Measurements from ENCODE around the gene GLT6D1.

DNA sequence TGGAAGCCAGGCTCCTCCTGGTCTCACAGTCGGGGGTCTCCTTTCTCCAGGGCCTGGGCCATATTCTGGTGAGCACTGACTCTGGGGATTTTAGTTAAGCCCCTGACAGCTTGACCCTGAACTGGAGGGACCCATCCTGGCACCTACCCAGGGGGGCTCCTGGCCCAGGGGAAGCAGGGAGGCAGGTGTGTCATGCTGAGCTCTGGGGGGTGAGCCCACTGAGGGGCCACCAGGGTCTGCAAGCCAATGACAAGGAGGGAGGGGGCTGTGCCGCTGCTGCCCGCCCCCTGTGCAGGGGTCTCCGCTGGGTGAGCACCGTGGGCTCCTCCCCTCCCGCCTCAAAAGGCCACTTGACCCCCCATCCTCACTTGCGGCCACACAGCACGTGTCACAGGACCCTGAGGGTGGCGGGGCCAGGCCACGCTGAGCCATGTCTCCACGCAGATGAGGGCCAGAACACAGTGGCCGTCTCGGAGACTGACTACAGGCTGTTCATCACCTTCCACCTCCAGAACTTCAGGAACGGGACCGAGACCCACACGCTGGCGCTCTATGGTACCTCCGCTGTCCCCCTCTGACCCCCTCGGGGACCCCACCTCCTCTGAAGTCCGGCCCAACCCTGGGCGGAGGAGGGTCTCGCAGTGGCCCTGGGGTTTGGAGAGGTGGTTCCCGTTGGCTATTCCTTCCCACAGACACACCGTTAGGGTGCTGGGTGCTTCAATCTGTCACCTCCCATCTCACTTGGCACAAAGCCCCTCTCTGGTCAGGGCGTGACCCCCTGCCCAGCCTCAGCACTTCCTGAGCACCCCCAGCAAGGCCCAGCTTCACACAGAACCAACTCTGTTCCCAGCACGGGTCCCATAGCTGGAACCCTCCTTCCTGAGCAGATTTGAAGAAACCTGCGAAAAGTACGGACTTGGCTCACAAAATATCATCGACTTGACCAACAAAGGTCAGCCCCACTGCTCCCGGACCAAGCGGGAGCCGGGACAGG lies 25.8 kb upstream of the GLT6D1 start:
- TF ChIP-seq, protein P1, sequence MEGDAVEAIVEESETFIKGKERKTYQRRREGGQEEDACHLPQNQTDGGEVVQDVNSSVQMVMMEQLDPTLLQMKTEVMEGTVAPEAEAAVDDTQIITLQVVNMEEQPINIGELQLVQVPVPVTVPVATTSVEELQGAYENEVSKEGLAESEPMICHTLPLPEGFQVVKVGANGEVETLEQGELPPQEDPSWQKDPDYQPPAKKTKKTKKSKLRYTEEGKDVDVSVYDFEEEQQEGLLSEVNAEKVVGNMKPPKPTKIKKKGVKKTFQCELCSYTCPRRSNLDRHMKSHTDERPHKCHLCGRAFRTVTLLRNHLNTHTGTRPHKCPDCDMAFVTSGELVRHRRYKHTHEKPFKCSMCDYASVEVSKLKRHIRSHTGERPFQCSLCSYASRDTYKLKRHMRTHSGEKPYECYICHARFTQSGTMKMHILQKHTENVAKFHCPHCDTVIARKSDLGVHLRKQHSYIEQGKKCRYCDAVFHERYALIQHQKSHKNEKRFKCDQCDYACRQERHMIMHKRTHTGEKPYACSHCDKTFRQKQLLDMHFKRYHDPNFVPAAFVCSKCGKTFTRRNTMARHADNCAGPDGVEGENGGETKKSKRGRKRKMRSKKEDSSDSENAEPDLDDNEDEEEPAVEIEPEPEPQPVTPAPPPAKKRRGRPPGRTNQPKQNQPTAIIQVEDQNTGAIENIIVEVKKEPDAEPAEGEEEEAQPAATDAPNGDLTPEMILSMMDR (IDR thresholded peaks at IDR 0.05; ENCODE audit: low read length): no peak
- no peak for TF ChIP-seq EZH2 (optimal IDR thresholded peaks at IDR 0.05; ENCODE audit: low read depth, low read length)
- no peak for TF ChIP-seq EZH2phosphoT487 (IDR thresholded peaks at IDR 0.05; ENCODE audit: low read length)

Data from MM.1S (cell line).